T-cell (primary cell): Measurements from ENCODE around the gene LDLRAD4. TPM values are rescaled to one million over a fixed set of nuclear protein-coding genes. Genes with fewer than 3 reads are reported as not detected.
A peak's percentile ranks its signal among the peaks of the same experiment; 100 is the strongest.

Experiments used
- ATAC-seq, 4 experiments: fragments of 200-7000 bp in 3 of 4; fragments of 150-1000 bp in 1 of 4; cut with Tn5 transposase; replicated peaks in 1 of 4; 1 replicate in 3 of 4; 2 replicates in 1 of 4; pipeline ENCODE4 v1.10.0; 2021; ENCODE audit warnings: moderate library complexity in 3 of 4, mild to moderate bottlenecking in 2 of 4, moderate number of reproducible peaks in 1 of 4
- CTCF ChIA-PET, 2 donors: fragments of 300-600 bp; sonication (Branson Sonifier 250); formaldehyde crosslinking; loops; one replicate each; lab custom pipeline; 2022; ENCODE audit warnings: antibody characterized with exemption in 2 of 2; lab: Charles Lee
- POLR2A ChIA-PET, 2 donors: fragments of 300-600 bp; sonication (Branson Sonifier 250); formaldehyde crosslinking; loops; one replicate each; lab custom pipeline; 2022; ENCODE audit warnings: antibody characterized with exemption in 2 of 2; lab: Charles Lee
- DNase-seq, 35 experiments: peaks; one replicate each; pipeline versions ENCODE4 v3.0.0 to v3.0.0-alpha.2; 2013 to 2023
- H3K27ac ChIP-seq: one replicate; pipeline ENCODE4 v1.5.1; 2013; ENCODE audit warnings: low read length
- H3K27me3 ChIP-seq, 2 experiments: replicated peaks in 1 of 2; 1 replicate in 1 of 2; 2 replicates in 1 of 2; pipeline versions ENCODE4 v1.6.1 to v1.7.0; 2013; ENCODE audit warnings: low read length in 1 of 2, mixed read lengths in 1 of 2; ENCODE audit not compliant: control insufficient read depth in 2 of 2, insufficient read depth in 2 of 2; ENCODE audit errors: extremely low read depth in 1 of 2
- H3K36me3 ChIP-seq, 2 donors: 1 replicate in 1 of 2; 2 replicates in 1 of 2; pipeline versions ENCODE4 v1.6.1 to v1.7.0; 2013; ENCODE audit warnings: low read length in 1 of 2; ENCODE audit not compliant: control insufficient read depth in 2 of 2, insufficient read depth in 1 of 2; ENCODE audit errors: extremely low read depth in 1 of 2
- H3K4me1 ChIP-seq, 2 experiments: 1 replicate in 1 of 2; 2 replicates in 1 of 2; pipeline versions ENCODE4 v1.6.1 to v1.7.0; 2013; ENCODE audit warnings: low read length in 2 of 2, mixed read lengths in 1 of 2; ENCODE audit not compliant: insufficient read depth in 2 of 2, control insufficient read depth in 1 of 2; ENCODE audit errors: extremely low read depth in 1 of 2
- H3K4me3 ChIP-seq, 2 donors: 1 replicate in 1 of 2; 2 replicates in 1 of 2; pipeline versions ENCODE4 v1.5.1 to v1.7.0; 2013; ENCODE audit warnings: mild to moderate bottlenecking in 2 of 2, low read length in 1 of 2, moderate library complexity in 1 of 2; ENCODE audit not compliant: control insufficient read depth in 1 of 2; ENCODE audit errors: extremely low read depth in 1 of 2
- H3K9me3 ChIP-seq: 2 replicates; pipeline ENCODE4 v1.7.0; 2013
- H3K27ac Mint-ChIP-seq, 2 donors: one replicate each; pipeline ENCODE4 v1.8.0; 2020 to 2021; ENCODE audit warnings: mild to moderate bottlenecking in 2 of 2, mixed read lengths in 2 of 2
- H3K27me3 Mint-ChIP-seq, 2 donors: one replicate each; pipeline ENCODE4 v1.8.0; 2021 to 2022; ENCODE audit warnings: mixed read lengths in 2 of 2
- H3K36me3 Mint-ChIP-seq: one replicate; pipeline ENCODE4 v1.8.0; 2021; ENCODE audit warnings: mixed read lengths
- H3K4me1 Mint-ChIP-seq, 3 donors: one replicate each; pipeline ENCODE4 v1.8.0; 2020 to 2022; ENCODE audit warnings: mixed read lengths in 3 of 3, mild to moderate bottlenecking in 1 of 3
- H3K4me3 Mint-ChIP-seq, 3 donors: one replicate each; pipeline ENCODE4 v1.8.0; 2020 to 2022; ENCODE audit warnings: mild to moderate bottlenecking in 3 of 3, mixed read lengths in 3 of 3, moderate library complexity in 3 of 3
- H3K9me3 Mint-ChIP-seq, 3 donors: one replicate each; pipeline ENCODE4 v1.8.0; 2020 to 2022; ENCODE audit warnings: mixed read lengths in 3 of 3
- WGBS: methylation state at CpG from one replicate; pipeline ENCODE4 v1.1.5; 2013; ENCODE audit warnings: missing lambda C conversion rate; ENCODE audit not compliant: insufficient coverage; 5-methylcytosine and 5-hydroxymethylcytosine counted together
- total RNA-seq, 35 experiments: library from RNA in 6 of 35; stranded (reverse) in 6 of 35; fragments of 120-200 nt in 1 of 35; gene quantifications; one replicate each; pipeline versions ENCODE4 v1.2.1 to v1.2.4 and lab custom pipeline; 2013 to 2026

Gene LDLRAD4
- total RNA-seq, 5 donors from 2014 or later (not counting 1 experiment from before 2014, with no cell fraction given), result 57.6 to 80.8 (median 72.4) TPM

GRCh38 chr18:13501543-13501887 is 283.0 kb downstream of the LDLRAD4 start:
- H3K27ac Mint-ChIP-seq, result peak overlapping the region in 1 of 2 donors; percentile 80
- H3K4me3 Mint-ChIP-seq, result no peak overlapping the region
- 100% methylated on average over 1 of the region's 6 CpGs for WGBS
- ChIA-PET POLR2A (no interaction called here), CTCF (interaction anchor here in 1 of 2 donors (0.9 kb wide), 1 partner anchor 18 kb away, joined by 4 read pairs; no protein-coding TSS in a partner anchor)
- no peaks in the 10 kb centered on the region for H3K27me3 Mint-ChIP-seq
- H3K36me3 Mint-ChIP-seq, result peaks cover 31% of the 10 kb centered on the region
- Histone ChIP-seq H3K27me3 (no peaks in the 10 kb centered on the region), H3K4me3 (no peak overlapping the region), H3K4me1 (peaks cover 5 to 25% of the 10 kb centered on the region in 2 experiments), H3K36me3 (peaks cover 5 to 14% of the 10 kb centered on the region in 2 donors), H3K9me3 (no peaks in the 10 kb centered on the region), H3K27ac (no peak overlapping the region)
- H3K4me1 Mint-ChIP-seq, result peaks cover 35 to 44% (median 39%) of the 10 kb centered on the region in 3 donors
- ATAC-seq, result no peak
- no peak for DNase-seq
- H3K9me3 Mint-ChIP-seq, result peaks cover 8 to 12% (median 11%) of the 10 kb centered on the region in 3 donors

- POLR2A ChIA-PET, result no interaction called here
- Histone ChIP-seq H3K4me3 (no peak overlapping the region), H3K9me3 (no peaks in the 10 kb centered on the region), H3K4me1 (peaks cover 6 to 25% of the 10 kb centered on the region in 2 experiments), H3K27ac (no peak overlapping the region), H3K27me3 (no peaks in the 10 kb centered on the region), H3K36me3 (peaks cover 5 to 14% of the 10 kb centered on the region in 2 donors)
- DNase-seq (peak in 4 of 35 experiments; percentile 9 to 25 (median 14)), ATAC-seq (peak; percentile 37 to 66 (median 56))
- Mint-ChIP-seq H3K9me3 (peaks cover 8 to 12% (median 11%) of the 10 kb centered on the region in 3 donors), H3K4me1 (peaks cover 35 to 46% (median 36%) of the 10 kb centered on the region in 3 donors), H3K27me3 (no peaks in the 10 kb centered on the region), H3K27ac (no peak overlapping the region), H3K36me3 (peaks cover 31% of the 10 kb centered on the region), H3K4me3 (no peak overlapping the region)
- CTCF ChIA-PET, result interaction anchor here in 1 of 2 donors (0.9 to 1.1 kb wide), 2 partner anchors 18 to 285 kb away, joined by 3 to 4 read pairs; no protein-coding TSS in a partner anchor
- WGBS, result 43% methylated on average over 8 of the region's 8 CpGs
Observed at GRCh38 chr18:13501891-13502290, 283.3 kb downstream of the LDLRAD4 start.

GRCh38 chr18:13502585-13502984 is 284.0 kb downstream of the LDLRAD4 start:
- CTCF ChIA-PET, result interaction anchor here in 1 of 2 donors (1.1 kb wide), 1 partner anchor 286 kb away, joined by 3 read pairs; no protein-coding TSS in a partner anchor
- peaks cover 6 to 25% of the 10 kb centered on the region in 2 experiments for H3K4me1 ChIP-seq
- no peak overlapping the region for H3K27ac ChIP-seq
- Mint-ChIP-seq H3K4me1 (peaks cover 35 to 50% (median 40%) of the 10 kb centered on the region in 3 donors), H3K9me3 (peaks cover 8 to 12% (median 11%) of the 10 kb centered on the region in 3 donors), H3K4me3 (no peak overlapping the region), H3K27ac (peak overlapping the region; percentile 52 to 65), H3K27me3 (no peaks in the 10 kb centered on the region), H3K36me3 (peaks cover 32% of the 10 kb centered on the region)
- WGBS, result 72% methylated on average over 8 of the region's 8 CpGs
- DNase-seq (peak in 2 of 35 experiments; percentile 8 to 10), ATAC-seq (no peak)
- no peaks in the 10 kb centered on the region for H3K27me3 ChIP-seq
- no peaks in the 10 kb centered on the region for H3K9me3 ChIP-seq
- POLR2A ChIA-PET, result no interaction called here
- H3K36me3 ChIP-seq, result peaks cover 5 to 14% of the 10 kb centered on the region in 2 donors
- H3K4me3 ChIP-seq, result no peak overlapping the region

- Mint-ChIP-seq H3K27ac (no peak overlapping the region), H3K4me1 (peaks cover 37 to 56% (median 45%) of the 10 kb centered on the region in 3 donors), H3K9me3 (peaks cover 7 to 11% (median 8%) of the 10 kb centered on the region in 3 donors), H3K4me3 (no peak overlapping the region), H3K36me3 (peaks cover 23% of the 10 kb centered on the region), H3K27me3 (no peaks in the 10 kb centered on the region)
- Histone ChIP-seq H3K27ac (no peak overlapping the region), H3K9me3 (no peaks in the 10 kb centered on the region), H3K4me1 (peaks cover 6 to 25% of the 10 kb centered on the region in 2 experiments), H3K4me3 (no peak overlapping the region), H3K36me3 (peaks cover 3 to 5% of the 10 kb centered on the region in 2 donors), H3K27me3 (no peaks in the 10 kb centered on the region)
- 96% methylated on average over 5 of the region's 6 CpGs for WGBS
- ChIA-PET POLR2A (no interaction called here), CTCF (no interaction called here)
- ATAC-seq (no peak), DNase-seq (no peak)
Observed at GRCh38 chr18:13503836-13504235, 285.3 kb downstream of the LDLRAD4 start.

- peak in 3 of 4 experiments; percentile 27 to 73 (median 64) for ATAC-seq
- Histone ChIP-seq H3K4me3 (peak overlapping the region in 1 of 2 donors; percentile 12), H3K4me1 (peaks cover 13 to 25% of the 10 kb centered on the region in 2 experiments), H3K9me3 (no peaks in the 10 kb centered on the region), H3K27me3 (no peaks in the 10 kb centered on the region), H3K27ac (no peak overlapping the region), H3K36me3 (no peaks in the 10 kb centered on the region)
- WGBS, result 43% methylated on average over 4 of the region's 12 CpGs
- Mint-ChIP-seq H3K27ac (no peak overlapping the region), H3K4me1 (peaks cover 56 to 70% (median 56%) of the 10 kb centered on the region in 3 donors), H3K4me3 (peak overlapping the region in 1 of 3 donors; percentile 46), H3K9me3 (no peaks in the 10 kb centered on the region), H3K27me3 (no peaks in the 10 kb centered on the region), H3K36me3 (peaks cover 19% of the 10 kb centered on the region)
- DNase-seq, result peak in 1 of 35 experiments; percentile 11
- CTCF ChIA-PET, result no interaction called here
- POLR2A ChIA-PET, result interaction anchor here in 1 of 2 donors (0.6 kb wide), 1 partner anchor 132 kb away, joined by 3 read pairs; no protein-coding TSS in a partner anchor
Observed at GRCh38 chr18:13505780-13506345, 287.3 kb downstream of the LDLRAD4 start.

GRCh38 chr18:13510594-13510993 is 292.0 kb downstream of the LDLRAD4 start:
- Mint-ChIP-seq H3K9me3 (no peaks in the 10 kb centered on the region), H3K4me1 (peaks cover 54 to 69% (median 57%) of the 10 kb centered on the region in 3 donors), H3K27me3 (no peaks in the 10 kb centered on the region), H3K27ac (peak overlapping the region in 1 of 2 donors; percentile 71), H3K4me3 (peak overlapping the region in 1 of 3 donors; percentile 24), H3K36me3 (peaks cover 18% of the 10 kb centered on the region)
- Histone ChIP-seq H3K4me3 (no peak overlapping the region), H3K36me3 (peaks cover 0 to 5% of the 10 kb centered on the region in 2 donors), H3K27me3 (no peaks in the 10 kb centered on the region), H3K9me3 (no peaks in the 10 kb centered on the region), H3K27ac (no peak overlapping the region), H3K4me1 (peaks cover 15 to 32% of the 10 kb centered on the region in 2 experiments)
- ATAC-seq, result no peak
- WGBS, result no CpG with 5 or more reads among the region's 2 CpGs
- DNase-seq, result no peak
- POLR2A ChIA-PET, result interaction anchor here in 1 of 2 donors (0.5 kb wide), 1 partner anchor 32 kb away, joined by 3 read pairs; no protein-coding TSS in a partner anchor
- CTCF ChIA-PET, result no interaction called here
